ENCODE results near the gene PIWIL4.
"Not testable (repeated sequence)": the region's sequence is repeated elsewhere in the genome, so short reads cannot be mapped to it uniquely, and the experiment has no call there.

PIWIL4 gene

GRCh38 chr11:94546886-94547285, 20.3 kb upstream of the PIWIL4 start:
- DNase-seq (ENCODE audit: low read depth in 1 of 2, low spot score in 1 of 2), result no peak

- no peak for DNase-seq (ENCODE audit: low read depth in 1 of 2, low spot score in 1 of 2)
These were observed 18.0 kb upstream of the PIWIL4 start for GRCh38 chr11:94549146-94549545.

GRCh38 chr11:94550513-94550912, 16.7 kb upstream of the PIWIL4 start:
- no peak for DNase-seq (ENCODE audit: low read depth in 1 of 2, low spot score in 1 of 2)

GRCh38 chr11:94553938-94554337, 13.2 kb upstream of the PIWIL4 start:
- DNase-seq (ENCODE audit: low read depth in 1 of 2, low spot score in 1 of 2), result no peak

GRCh38 chr11:94555752-94556329, 11.3 kb upstream of the PIWIL4 start:
- DNase-seq (ENCODE audit: low read depth in 1 of 2, low spot score in 1 of 2), result not testable (repeated sequence)

- no peak for DNase-seq (ENCODE audit: low read depth in 1 of 2, low spot score in 1 of 2)
These were observed 9.7 kb upstream of the PIWIL4 start for GRCh38 chr11:94557421-94557820.

- DNase-seq (ENCODE audit: low read depth in 1 of 2, low spot score in 1 of 2), result no peak
These were observed 9.2 kb upstream of the PIWIL4 start for GRCh38 chr11:94557992-94558391.

- no peak for DNase-seq (ENCODE audit: low read depth in 1 of 2, low spot score in 1 of 2)
These were observed 8.7 kb upstream of the PIWIL4 start for GRCh38 chr11:94558468-94558867.

GRCh38 chr11:94558932-94559331, 8.2 kb upstream of the PIWIL4 start:
- no peak for DNase-seq (ENCODE audit: low read depth in 1 of 2, low spot score in 1 of 2)

- no peak for DNase-seq (ENCODE audit: low read depth in 1 of 2, low spot score in 1 of 2)
These were observed 7.8 kb upstream of the PIWIL4 start for GRCh38 chr11:94559361-94559760.

GRCh38 chr11:94560834-94561233, 6.3 kb upstream of the PIWIL4 start:
- no peak for DNase-seq (ENCODE audit: low read depth in 1 of 2, low spot score in 1 of 2)

GRCh38 chr11:94563176-94563847, 3.9 kb upstream of the PIWIL4 start:
- DNase-seq (ENCODE audit: low read depth in 1 of 2, low spot score in 1 of 2), result no peak

- no peak for DNase-seq (ENCODE audit: low read depth in 1 of 2, low spot score in 1 of 2)
These were observed 3.2 kb upstream of the PIWIL4 start for GRCh38 chr11:94563848-94564467.

- DNase-seq (ENCODE audit: low read depth in 1 of 2, low spot score in 1 of 2), result no peak
These were observed 1.0 kb downstream of the PIWIL4 start for GRCh38 chr11:94568200-94568599.

GRCh38 chr11:94568717-94569116, 1.5 kb downstream of the PIWIL4 start:
- DNase-seq (ENCODE audit: low read depth in 1 of 2, low spot score in 1 of 2), result no peak

- DNase-seq (ENCODE audit: low read depth in 1 of 2, low spot score in 1 of 2), result not testable (repeated sequence)
These were observed 5.8 kb downstream of the PIWIL4 start for GRCh38 chr11:94572975-94573374.

- DNase-seq (ENCODE audit: low read depth in 1 of 2, low spot score in 1 of 2), result no peak
These were observed 7.2 kb downstream of the PIWIL4 start for GRCh38 chr11:94574193-94574961.

- DNase-seq (ENCODE audit: low read depth in 1 of 2, low spot score in 1 of 2), result no peak
These were observed 9.1 kb downstream of the PIWIL4 start for GRCh38 chr11:94576306-94576705.

GRCh38 chr11:94577841-94578240, 10.7 kb downstream of the PIWIL4 start:
- DNase-seq (ENCODE audit: low read depth in 1 of 2, low spot score in 1 of 2), result no peak

GRCh38 chr11:94581926-94582325, 14.8 kb downstream of the PIWIL4 start:
- DNase-seq (ENCODE audit: low read depth in 1 of 2, low spot score in 1 of 2), result no peak

- no peak for DNase-seq (ENCODE audit: low read depth in 1 of 2, low spot score in 1 of 2)
These were observed 16.2 kb downstream of the PIWIL4 start for GRCh38 chr11:94583213-94583865.

All from activated CD4-positive, alpha-beta T cell treated with anti-CD3 and anti-CD28 coated beads, Interleukin-2, amount 50 U/mL, for 24 hours (primary cell).